Measurements from ENCODE around the gene AZIN2. TPM values are rescaled to one million over a fixed set of nuclear protein-coding genes. Genes with fewer than 3 reads are reported as not detected.

Gene AZIN2
- total and polyA plus RNA-seq, 3 donors from 2014 or later: 38.2 to 68.7 (median 56.9) TPM

DNA sequence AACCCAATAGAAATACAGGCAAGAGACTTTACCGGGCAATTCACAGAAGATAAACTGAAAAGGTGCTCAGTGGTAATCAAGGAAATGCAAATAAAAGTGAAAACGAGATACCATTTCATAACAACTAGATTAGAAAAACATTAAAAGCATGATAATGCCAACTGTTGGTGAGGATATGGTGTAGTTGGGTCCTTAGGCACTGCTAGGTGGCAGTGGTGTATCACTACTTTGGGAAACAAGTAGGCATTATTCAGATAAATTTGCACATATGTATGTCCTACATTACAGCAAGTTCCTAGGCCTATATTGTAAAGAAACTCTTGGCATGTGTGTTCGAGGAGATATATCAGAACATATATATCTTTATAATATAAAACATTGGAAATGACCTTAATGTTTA is 31.0 kb downstream of the AZIN2 start:
- no peaks in the 10 kb centered on the region for H3K4me1 ChIP-seq
- H3K9me3 ChIP-seq: no peaks in the 10 kb centered on the region
- H3K27me3 ChIP-seq: no peaks in the 10 kb centered on the region
- H3K36me3 ChIP-seq (ENCODE audit: low read depth, missing control alignments): no peaks in the 10 kb centered on the region
- TF ChIP-seq POLR2A (IDR thresholded peaks at IDR 0.05): no peak
- TF ChIP-seq, protein P1, sequence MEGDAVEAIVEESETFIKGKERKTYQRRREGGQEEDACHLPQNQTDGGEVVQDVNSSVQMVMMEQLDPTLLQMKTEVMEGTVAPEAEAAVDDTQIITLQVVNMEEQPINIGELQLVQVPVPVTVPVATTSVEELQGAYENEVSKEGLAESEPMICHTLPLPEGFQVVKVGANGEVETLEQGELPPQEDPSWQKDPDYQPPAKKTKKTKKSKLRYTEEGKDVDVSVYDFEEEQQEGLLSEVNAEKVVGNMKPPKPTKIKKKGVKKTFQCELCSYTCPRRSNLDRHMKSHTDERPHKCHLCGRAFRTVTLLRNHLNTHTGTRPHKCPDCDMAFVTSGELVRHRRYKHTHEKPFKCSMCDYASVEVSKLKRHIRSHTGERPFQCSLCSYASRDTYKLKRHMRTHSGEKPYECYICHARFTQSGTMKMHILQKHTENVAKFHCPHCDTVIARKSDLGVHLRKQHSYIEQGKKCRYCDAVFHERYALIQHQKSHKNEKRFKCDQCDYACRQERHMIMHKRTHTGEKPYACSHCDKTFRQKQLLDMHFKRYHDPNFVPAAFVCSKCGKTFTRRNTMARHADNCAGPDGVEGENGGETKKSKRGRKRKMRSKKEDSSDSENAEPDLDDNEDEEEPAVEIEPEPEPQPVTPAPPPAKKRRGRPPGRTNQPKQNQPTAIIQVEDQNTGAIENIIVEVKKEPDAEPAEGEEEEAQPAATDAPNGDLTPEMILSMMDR (IDR thresholded peaks at IDR 0.05): no peak
- 62 to 70% methylated on average over 3 of the region's 3 CpGs for WGBS, 2 donors
- H3K27ac ChIP-seq: no peak overlapping the region
- no peak overlapping the region for H3K4me3 ChIP-seq
- intact Hi-C loops (cut with DNase I; ENCODE audit: low total_unique reads): no loop called here
- DNase-seq: no peak

GRCh38 chr1:33117440-33118085 is 36.6 kb downstream of the AZIN2 start:
- intact Hi-C loops (cut with DNase I; ENCODE audit: low total_unique reads): no loop called here
- Histone ChIP-seq H3K9me3 (no peaks in the 10 kb centered on the region), H3K4me3 (no peak overlapping the region), H3K36me3 (ENCODE audit: low read depth, missing control alignments) (no peaks in the 10 kb centered on the region), H3K27ac (no peak overlapping the region), H3K4me1 (no peaks in the 10 kb centered on the region), H3K27me3 (no peaks in the 10 kb centered on the region)
- DNase-seq: no peak
- TF ChIP-seq, protein P1 (IDR thresholded peaks at IDR 0.05): no peak
- no peak for TF ChIP-seq POLR2A (IDR thresholded peaks at IDR 0.05)
- WGBS, 2 donors: 97 to 98% methylated on average over 10 to 13 of the region's 13 CpGs

GRCh38 chr1:33118274-33118673 is 37.3 kb downstream of the AZIN2 start:
- Histone ChIP-seq H3K27ac (no peak overlapping the region), H3K36me3 (ENCODE audit: low read depth, missing control alignments) (no peaks in the 10 kb centered on the region), H3K27me3 (no peaks in the 10 kb centered on the region), H3K9me3 (no peaks in the 10 kb centered on the region), H3K4me3 (no peak overlapping the region), H3K4me1 (no peaks in the 10 kb centered on the region)
- 70 to 79% methylated on average over 4 of the region's 4 CpGs for WGBS, 2 donors
- no peak for DNase-seq
- TF ChIP-seq POLR2A (IDR thresholded peaks at IDR 0.05): no peak
- TF ChIP-seq, protein P1 (IDR thresholded peaks at IDR 0.05): no peak
- intact Hi-C loops (cut with DNase I; ENCODE audit: low total_unique reads): no loop called here

DNA sequence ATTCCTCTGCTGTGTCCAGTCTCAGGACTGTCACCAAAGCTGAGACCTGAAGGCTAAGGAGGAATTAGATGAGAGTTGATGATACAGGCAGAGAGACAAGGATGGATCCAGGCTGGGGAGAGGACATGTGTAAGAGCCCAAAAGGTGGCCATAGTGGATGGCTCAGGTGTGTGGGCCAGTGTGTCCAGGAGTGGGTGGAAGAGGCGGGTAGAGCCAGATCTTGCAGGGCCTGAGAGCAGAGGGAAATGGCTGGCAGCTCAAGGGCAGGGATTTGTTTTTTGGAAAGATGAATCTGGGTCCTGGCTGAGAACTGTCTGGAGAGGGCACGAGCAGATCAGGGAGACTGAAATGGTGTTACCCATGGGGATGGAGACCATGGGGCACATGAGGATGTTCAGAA is 38.1 kb downstream of the AZIN2 start:
- Histone ChIP-seq H3K36me3 (ENCODE audit: low read depth, missing control alignments) (no peaks in the 10 kb centered on the region), H3K4me1 (no peaks in the 10 kb centered on the region), H3K4me3 (no peak overlapping the region), H3K9me3 (no peaks in the 10 kb centered on the region), H3K27ac (no peak overlapping the region), H3K27me3 (no peaks in the 10 kb centered on the region)
- TF ChIP-seq, protein P1 (IDR thresholded peaks at IDR 0.05): no peak
- TF ChIP-seq POLR2A (IDR thresholded peaks at IDR 0.05): no peak
- 82 to 94% methylated on average over 2 of the region's 2 CpGs for WGBS, 2 donors
- intact Hi-C loops (cut with DNase I; ENCODE audit: low total_unique reads): no loop called here
- DNase-seq: no peak
